Endothelial cell of umbilical vein (primary cell): ENCODE measurements around the gene ITGB8. TPM values are rescaled to one million over a fixed set of nuclear protein-coding genes. Genes with fewer than 3 reads are reported as not detected.

Experiments
- BruUV-seq: library from RNA; stranded (reverse); fragments of 400-500 nt; replicated peaks from 2 replicates; lab custom pipeline; 2021; lab: Mats Ljungman, UMichigan
- CTCF ChIA-PET: fragments of 300-600, 350-600 bp; sonication (Branson Sonifier 250); formaldehyde crosslinking; loops from one replicate; lab custom pipeline; 2021; ENCODE audit warnings: antibody characterized with exemption, inconsistent platforms; lab: Charles Lee
- POLR2A ChIA-PET: fragments of 300-600, 350-600 bp; sonication (Branson Sonifier 250); formaldehyde crosslinking; loops from one replicate; lab custom pipeline; 2021; ENCODE audit warnings: antibody characterized with exemption, inconsistent platforms; lab: Charles Lee
- DNase-seq: peaks from one replicate; pipeline ENCODE4 v3.0.0-alpha.2; 2011; ENCODE audit warnings: low read depth, low spot score
- FAIRE-seq: peaks from 2 replicates; lab custom pipeline; 2011; peaks lifted over from hg19 to GRCh38; lab: Jason Lieb, UNC
- H2AFZ ChIP-seq: 2 replicates; pipeline ENCODE4 v1.6.0; 2012; ENCODE audit warnings: low read depth, low read length, control low read depth, inconsistent platforms
- H3K27ac ChIP-seq: 2 replicates; pipeline ENCODE4 v1.5.1; 2011; ENCODE audit warnings: low read depth, mild to moderate bottlenecking, control low read depth, low read length, moderate library complexity; ENCODE audit not compliant: insufficient read depth
- H3K27me3 ChIP-seq, 2 experiments: 2 replicates each; pipeline versions ENCODE4 v1.6.0 to v1.6.1; 2011; ENCODE audit warnings: low read length in 2 of 2, mixed read lengths in 1 of 2; ENCODE audit not compliant: control insufficient read depth in 2 of 2, insufficient read depth in 2 of 2
- H3K36me3 ChIP-seq, 2 experiments: 2 replicates in 1 of 2; 3 replicates in 1 of 2; pipeline ENCODE4 v1.5.1; 2011; ENCODE audit warnings: low read length in 2 of 2, mild to moderate bottlenecking in 1 of 2, moderate library complexity in 1 of 2; ENCODE audit not compliant: control insufficient read depth in 2 of 2, insufficient read depth in 2 of 2; ENCODE audit errors: extremely low read depth in 1 of 2
- H3K4me1 ChIP-seq: 3 replicates; pipeline ENCODE4 v1.5.1; 2011; ENCODE audit warnings: mild to moderate bottlenecking, low read length; ENCODE audit not compliant: control insufficient read depth, insufficient read depth; ENCODE audit errors: extremely low read depth
- H3K4me2 ChIP-seq: 2 replicates; pipeline ENCODE4 v1.6.1; 2011; ENCODE audit warnings: low read length, control low read depth, mixed read lengths; ENCODE audit not compliant: insufficient read depth
- H3K4me3 ChIP-seq, 3 experiments: fragments of 200-600 bp in 1 of 3; sonication (generic), shearing (Covaris generic) in 1 of 3; replicated peaks in 1 of 3; 2 replicates each; pipeline ENCODE4 v1.5.1; 2011 to 2016; ENCODE audit warnings: control low read depth in 3 of 3, low read length in 3 of 3, mild to moderate bottlenecking in 2 of 3, inconsistent platforms in 1 of 3, low read depth in 1 of 3, moderate library complexity in 1 of 3; ENCODE audit not compliant: insufficient read depth in 1 of 3
- H3K79me2 ChIP-seq: 2 replicates; pipeline ENCODE4 v1.6.0; 2012; ENCODE audit warnings: low read length, inconsistent platforms; ENCODE audit not compliant: control insufficient read depth, insufficient read depth
- H3K9ac ChIP-seq: replicated peaks from 2 replicates; pipeline ENCODE3; 2011; ENCODE audit warnings: low read length, control low read depth; ENCODE audit not compliant: insufficient read depth; ENCODE audit errors: extremely low read depth
- H3K9me1 ChIP-seq: replicated peaks from 3 replicates; pipeline ENCODE4 v1.6.0; 2011; ENCODE audit warnings: mild to moderate bottlenecking, low read length; ENCODE audit not compliant: control insufficient read depth, insufficient read depth; ENCODE audit errors: extremely low read depth
- H3K9me3 ChIP-seq: replicated peaks from 2 replicates; pipeline ENCODE4 v1.5.1; 2012; ENCODE audit warnings: low read length, inconsistent platforms; ENCODE audit not compliant: control insufficient read depth, insufficient read depth
- H4K20me1 ChIP-seq: replicated peaks from 2 replicates; pipeline ENCODE3; 2011; ENCODE audit warnings: mild to moderate bottlenecking, low read length; ENCODE audit not compliant: control insufficient read depth, insufficient read depth; ENCODE audit errors: extremely low read depth
- EZH2 ChIP-seq: IDR thresholded peaks from 2 replicates; pipeline ENCODE4 v1.6.1; 2012; ENCODE audit warnings: borderline replicate concordance, low read depth, mild to moderate bottlenecking, moderate library complexity, low read length, inconsistent platforms; ENCODE audit not compliant: severe bottlenecking
- FOS ChIP-seq: IDR thresholded peaks from 2 replicates; pipeline ENCODE4 v1.6.1; 2011; ENCODE audit warnings: mild to moderate bottlenecking, low read length, moderate library complexity, borderline replicate concordance; ENCODE audit not compliant: insufficient read depth
- JUN ChIP-seq: IDR thresholded peaks from 2 replicates; pipeline ENCODE4 v1.6.1; 2011; ENCODE audit warnings: borderline replicate concordance, low read depth; ENCODE audit not compliant: insufficient read length, insufficient read depth
- MYC ChIP-seq: IDR thresholded peaks from one replicate; pipeline ENCODE4 v1.6.1; 2011; ENCODE audit warnings: mild to moderate bottlenecking, low read depth, low read length
- dilution Hi-C: fragments of 300-500 bp; cut with MboI; formaldehyde crosslinking; loops from one replicate; pipeline ENCODE4 v1.15.0; 2019; ENCODE audit warnings: low sequenced_read_pairs; ENCODE audit not compliant: extremely low pct_ligation_motif_present
- intact Hi-C: fragments of 100-400 bp; cut with micrococcal nuclease; formaldehyde crosslinking; loops from one replicate; pipeline ENCODE4 v1.10.0; 2022
- polyA plus RNA-seq, 4 experiments: library from polyadenylated mRNA; depleted of rRNA in 3 of 4; stranded (reverse) in 3 of 4; unstranded in 1 of 4; fragments of >200 nt; gene quantifications; 2 replicates each; pipeline versions ENCODE4 v1.2.1 to v1.2.3, GENCODE V29; 2011 to 2012; ENCODE audit warnings: missing spikeins in 1 of 4
- total RNA-seq: library from RNA; stranded (reverse); gene quantifications from 2 replicates; pipeline ENCODE4 v1.2.3, GENCODE V29; 2021
- TF ChIP-seq, protein P1 (sequence below), 2 donors: IDR thresholded peaks; 1 replicate in 1 of 2; 2 replicates in 1 of 2; pipeline ENCODE4 v1.5.1; 2011; ENCODE audit warnings: low read length in 2 of 2, mild to moderate bottlenecking in 2 of 2, moderate library complexity in 2 of 2, control low read depth in 1 of 2, inconsistent platforms in 1 of 2, low read depth in 1 of 2; ENCODE audit not compliant: insufficient read depth in 1 of 2; ENCODE audit errors: extremely low read depth in 1 of 2
- TF ChIP-seq, protein P2 (sequence below): IDR thresholded peaks from 2 replicates; pipeline ENCODE4 v1.6.1; 2011; ENCODE audit not compliant: insufficient read depth, insufficient read length

ITGB8 gene
- total and polyA plus RNA-seq, 2 donors (not counting 3 experiments of a cell fraction or from before 2014, with no cell fraction given) = 2.9 to 8.2 TPM

DNA sequence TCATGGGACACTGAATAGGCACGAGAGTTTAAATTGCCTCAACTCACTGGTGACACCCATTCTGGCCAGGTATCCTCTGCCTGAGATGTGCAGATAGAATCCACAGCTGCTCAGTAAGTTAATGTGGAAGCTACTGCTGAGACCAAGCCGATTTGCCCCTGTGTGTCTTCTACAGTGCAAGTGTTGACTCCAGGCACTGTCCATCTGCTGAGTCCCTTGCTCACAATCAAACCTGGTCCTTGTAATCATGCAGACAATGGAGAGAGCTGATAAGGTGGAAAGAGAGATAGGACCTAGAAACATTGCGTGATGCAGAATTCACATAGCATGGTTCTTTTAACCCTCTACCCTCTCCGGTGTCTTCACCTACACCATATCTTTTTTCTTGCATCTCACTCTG lies 101.4 kb downstream of the ITGB8 start:
- FAIRE-seq (no peak), DNase-seq (no peak)
- ChIA-PET POLR2A (no interaction called here), CTCF (interaction anchor here (1.3 to 1.4 kb wide), 3 partner anchors 9 to 166 kb away, joined by 5 read pairs; no protein-coding TSS in a partner anchor)
- Histone ChIP-seq H4K20me1 (no peaks in the 10 kb centered on the region), H3K27me3 (no peaks in the 10 kb centered on the region), H3K4me3 (no peak overlapping the region), H3K4me2 (no peak overlapping the region), H3K4me1 (no peaks in the 10 kb centered on the region), H3K9me1 (no peaks in the 10 kb centered on the region), H2AFZ (no peak overlapping the region), H3K9ac (no peak overlapping the region), H3K27ac (no peak overlapping the region), H3K9me3 (no peaks in the 10 kb centered on the region), H3K79me2 (no peaks in the 10 kb centered on the region), H3K36me3 (no peaks in the 10 kb centered on the region)
- TF ChIP-seq FOS = no peak
- TF ChIP-seq, protein P1, sequence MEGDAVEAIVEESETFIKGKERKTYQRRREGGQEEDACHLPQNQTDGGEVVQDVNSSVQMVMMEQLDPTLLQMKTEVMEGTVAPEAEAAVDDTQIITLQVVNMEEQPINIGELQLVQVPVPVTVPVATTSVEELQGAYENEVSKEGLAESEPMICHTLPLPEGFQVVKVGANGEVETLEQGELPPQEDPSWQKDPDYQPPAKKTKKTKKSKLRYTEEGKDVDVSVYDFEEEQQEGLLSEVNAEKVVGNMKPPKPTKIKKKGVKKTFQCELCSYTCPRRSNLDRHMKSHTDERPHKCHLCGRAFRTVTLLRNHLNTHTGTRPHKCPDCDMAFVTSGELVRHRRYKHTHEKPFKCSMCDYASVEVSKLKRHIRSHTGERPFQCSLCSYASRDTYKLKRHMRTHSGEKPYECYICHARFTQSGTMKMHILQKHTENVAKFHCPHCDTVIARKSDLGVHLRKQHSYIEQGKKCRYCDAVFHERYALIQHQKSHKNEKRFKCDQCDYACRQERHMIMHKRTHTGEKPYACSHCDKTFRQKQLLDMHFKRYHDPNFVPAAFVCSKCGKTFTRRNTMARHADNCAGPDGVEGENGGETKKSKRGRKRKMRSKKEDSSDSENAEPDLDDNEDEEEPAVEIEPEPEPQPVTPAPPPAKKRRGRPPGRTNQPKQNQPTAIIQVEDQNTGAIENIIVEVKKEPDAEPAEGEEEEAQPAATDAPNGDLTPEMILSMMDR (IDR thresholded peaks at IDR 0.05; ENCODE audit: extremely low read depth in 1 of 2, insufficient read depth in 1 of 2, low read depth in 1 of 2, low read length in 2 of 2) = no peak
- no peak for TF ChIP-seq MYC
- TF ChIP-seq, protein P2, sequence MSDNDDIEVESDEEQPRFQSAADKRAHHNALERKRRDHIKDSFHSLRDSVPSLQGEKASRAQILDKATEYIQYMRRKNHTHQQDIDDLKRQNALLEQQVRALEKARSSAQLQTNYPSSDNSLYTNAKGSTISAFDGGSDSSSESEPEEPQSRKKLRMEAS = no peak
- intact Hi-C loops (no loop called here), dilution Hi-C loops (no loop called here)
- no TSS peak for BruUV-seq

DNA sequence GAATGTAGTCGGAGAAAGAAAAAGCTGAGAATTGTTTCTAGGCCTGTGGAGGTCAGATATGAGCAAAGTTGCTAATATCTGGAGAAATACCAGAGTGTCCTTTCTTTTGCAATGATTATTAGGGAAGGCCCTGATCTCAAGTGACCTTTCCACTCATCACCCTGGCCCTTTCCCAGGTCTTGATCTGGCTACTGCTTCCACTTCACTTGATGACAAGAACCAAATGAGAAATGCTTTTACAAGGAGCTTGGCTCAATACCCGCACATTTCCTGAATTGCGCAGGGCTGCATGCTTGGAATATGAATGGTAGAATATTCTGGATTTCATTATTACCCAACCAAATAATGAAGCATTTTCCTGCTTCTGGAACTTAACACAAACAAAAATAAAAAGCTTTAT lies 104.6 kb downstream of the ITGB8 start:
- H3K27me3 ChIP-seq = no peaks in the 10 kb centered on the region
- ChIA-PET CTCF (interaction anchor here (1.0 kb wide), 1 partner anchor 163 kb away, joined by 3 read pairs; no protein-coding TSS in a partner anchor), POLR2A (no interaction called here)
- H3K27ac ChIP-seq = no peak overlapping the region
- TF ChIP-seq FOS (no peak), EZH2 (no peak), JUN (no peak), MYC (no peak)
- TF ChIP-seq, protein P2 = no peak
- TF ChIP-seq, protein P1 (IDR thresholded peaks at IDR 0.05; ENCODE audit: extremely low read depth in 1 of 2, insufficient read depth in 1 of 2, low read depth in 1 of 2, low read length in 2 of 2) = no peak
- no peaks in the 10 kb centered on the region for H3K4me1 ChIP-seq
- H3K9me1 ChIP-seq = no peaks in the 10 kb centered on the region
- H3K4me2 ChIP-seq = no peak overlapping the region
- no peak overlapping the region for H3K9ac ChIP-seq
- no peak overlapping the region for H3K4me3 ChIP-seq
- no peak overlapping the region for H2AFZ ChIP-seq
- H3K36me3 ChIP-seq = no peaks in the 10 kb centered on the region
- no peaks in the 10 kb centered on the region for H3K9me3 ChIP-seq
- FAIRE-seq = no peak
- peak; percentile 25 for DNase-seq
- H4K20me1 ChIP-seq = no peaks in the 10 kb centered on the region
- intact Hi-C loops (no loop called here), dilution Hi-C loops (no loop called here)
- no peaks in the 10 kb centered on the region for H3K79me2 ChIP-seq
- no TSS peak for BruUV-seq
